ENCODE results near the gene ANKRD10. TPM values are rescaled to one million over a fixed set of nuclear protein-coding genes. Genes with fewer than 3 reads are reported as not detected.

ANKRD10 gene
- total RNA-seq, 1 experiment from 2014 or later = 132 TPM

- Histone ChIP-seq H3K4me1 (peaks cover 18% of the 10 kb centered on the region; the same call in 1 of the 2 replicates), H3K9me3 (no peaks in the 10 kb centered on the region), H3K4me3 (ENCODE audit: low read depth, low read length) (no peak overlapping the region), H3K27me3 (replicated peaks; ENCODE audit: control insufficient read depth, insufficient read depth, low read length) (no peaks in the 10 kb centered on the region), H3K36me3 (ENCODE audit: control insufficient read depth, insufficient read depth, low read length) (peaks cover 6% of the 10 kb centered on the region; the same call in 1 of the 2 replicates)
- Mint-ChIP-seq H3K36me3 (ENCODE audit: insufficient read depth, unreplicated experiment) (peaks cover 78% of the 10 kb centered on the region), H3K27me3 (ENCODE audit: insufficient read depth, unreplicated experiment) (no peaks in the 10 kb centered on the region), H3K9me3 (ENCODE audit: unreplicated experiment) (no peaks in the 10 kb centered on the region), H3K4me3 (ENCODE audit: unreplicated experiment) (no peak overlapping the region), H3K4me1 (ENCODE audit: low read depth, unreplicated experiment) (peaks cover 24% of the 10 kb centered on the region), H3K27ac (ENCODE audit: unreplicated experiment) (no peak overlapping the region)
- ChIA-PET POLR2A (no interaction called here), CTCF (no interaction called here)
- BruUV-seq (replicated peaks) = no TSS peak
- intact Hi-C loops (cut with micrococcal nuclease; ENCODE audit: unreplicated experiment) = no loop called here
- no peak for TF ChIP-seq CTCF (IDR thresholded peaks at IDR 0.05; ENCODE audit: insufficient read depth in 1 of 2, low read depth in 1 of 2, low read length in 1 of 2, severe bottlenecking in 1 of 2, unreplicated experiment in 1 of 2)
- DNase-seq = no peak
These were observed 7.6 kb downstream of the ANKRD10 start for GRCh38 chr13:110907301-110907700.

- peaks cover 70% of the 10 kb centered on the region for H3K36me3 Mint-ChIP-seq (ENCODE audit: insufficient read depth, unreplicated experiment)
- no TSS peak for BruUV-seq (replicated peaks)
- Histone ChIP-seq H3K27me3 (replicated peaks; ENCODE audit: control insufficient read depth, insufficient read depth, low read length) (no peaks in the 10 kb centered on the region), H3K4me1 (peaks cover 12% of the 10 kb centered on the region; the same call in 1 of the 2 replicates), H3K4me3 (ENCODE audit: low read depth, low read length) (no peak overlapping the region), H3K36me3 (ENCODE audit: control insufficient read depth, insufficient read depth, low read length) (peaks cover 4% of the 10 kb centered on the region; the same call in 1 of the 2 replicates), H3K9me3 (no peaks in the 10 kb centered on the region)
- intact Hi-C loops (cut with micrococcal nuclease; ENCODE audit: unreplicated experiment) = no loop called here
- TF ChIP-seq CTCF (IDR thresholded peaks at IDR 0.05; ENCODE audit: insufficient read depth in 1 of 2, low read depth in 1 of 2, low read length in 1 of 2, severe bottlenecking in 1 of 2, unreplicated experiment in 1 of 2) = no peak
- no peak overlapping the region for H3K4me3 Mint-ChIP-seq (ENCODE audit: unreplicated experiment)
- DNase-seq = no peak
- peaks cover 24% of the 10 kb centered on the region for H3K4me1 Mint-ChIP-seq (ENCODE audit: low read depth, unreplicated experiment)
- H3K27ac Mint-ChIP-seq (ENCODE audit: unreplicated experiment) = no peak overlapping the region
- POLR2A ChIA-PET = interaction anchor here (1.3 kb wide), 1 partner anchor 9 kb away, joined by 3 read pairs; no protein-coding TSS in a partner anchor
- no peaks in the 10 kb centered on the region for H3K9me3 Mint-ChIP-seq (ENCODE audit: unreplicated experiment)
- CTCF ChIA-PET = no interaction called here
- no peaks in the 10 kb centered on the region for H3K27me3 Mint-ChIP-seq (ENCODE audit: insufficient read depth, unreplicated experiment)
These were observed 10.1 kb downstream of the ANKRD10 start for GRCh38 chr13:110904748-110905147.

GRCh38 chr13:110902370-110902769 is 12.5 kb downstream of the ANKRD10 start:
- intact Hi-C loops (cut with micrococcal nuclease; ENCODE audit: unreplicated experiment) = no loop called here
- H3K36me3 Mint-ChIP-seq (ENCODE audit: insufficient read depth, unreplicated experiment) = peaks cover 68% of the 10 kb centered on the region

More at GRCh38 chr13:110902370-110902769, 12.5 kb downstream of the ANKRD10 start:
- no peak overlapping the region for H3K4me3 Mint-ChIP-seq (ENCODE audit: unreplicated experiment)
- no peak for DNase-seq
- H3K4me1 Mint-ChIP-seq (ENCODE audit: low read depth, unreplicated experiment) = peaks cover 8% of the 10 kb centered on the region
- POLR2A ChIA-PET = no interaction called here
- TF ChIP-seq CTCF (IDR thresholded peaks at IDR 0.05; ENCODE audit: insufficient read depth in 1 of 2, low read depth in 1 of 2, low read length in 1 of 2, severe bottlenecking in 1 of 2, unreplicated experiment in 1 of 2) = no peak
- CTCF ChIA-PET = no interaction called here
- no peaks in the 10 kb centered on the region for H3K27me3 Mint-ChIP-seq (ENCODE audit: insufficient read depth, unreplicated experiment)
- no peaks in the 10 kb centered on the region for H3K9me3 Mint-ChIP-seq (ENCODE audit: unreplicated experiment)
- Histone ChIP-seq H3K36me3 (ENCODE audit: control insufficient read depth, insufficient read depth, low read length) (0 out of 2 replicates have a peak, but pooled peaks cover 1% of the 10 kb centered on the region), H3K4me3 (ENCODE audit: low read depth, low read length) (no peak overlapping the region), H3K27me3 (replicated peaks; ENCODE audit: control insufficient read depth, insufficient read depth, low read length) (no peaks in the 10 kb centered on the region), H3K9me3 (no peaks in the 10 kb centered on the region), H3K4me1 (0 out of 2 replicates have a peak, but pooled peaks cover 2% of the 10 kb centered on the region)
- BruUV-seq (replicated peaks) = no TSS peak
- H3K27ac Mint-ChIP-seq (ENCODE audit: unreplicated experiment) = no peak overlapping the region
